Measurements from ENCODE around the gene MRGPRD.

DNA sequence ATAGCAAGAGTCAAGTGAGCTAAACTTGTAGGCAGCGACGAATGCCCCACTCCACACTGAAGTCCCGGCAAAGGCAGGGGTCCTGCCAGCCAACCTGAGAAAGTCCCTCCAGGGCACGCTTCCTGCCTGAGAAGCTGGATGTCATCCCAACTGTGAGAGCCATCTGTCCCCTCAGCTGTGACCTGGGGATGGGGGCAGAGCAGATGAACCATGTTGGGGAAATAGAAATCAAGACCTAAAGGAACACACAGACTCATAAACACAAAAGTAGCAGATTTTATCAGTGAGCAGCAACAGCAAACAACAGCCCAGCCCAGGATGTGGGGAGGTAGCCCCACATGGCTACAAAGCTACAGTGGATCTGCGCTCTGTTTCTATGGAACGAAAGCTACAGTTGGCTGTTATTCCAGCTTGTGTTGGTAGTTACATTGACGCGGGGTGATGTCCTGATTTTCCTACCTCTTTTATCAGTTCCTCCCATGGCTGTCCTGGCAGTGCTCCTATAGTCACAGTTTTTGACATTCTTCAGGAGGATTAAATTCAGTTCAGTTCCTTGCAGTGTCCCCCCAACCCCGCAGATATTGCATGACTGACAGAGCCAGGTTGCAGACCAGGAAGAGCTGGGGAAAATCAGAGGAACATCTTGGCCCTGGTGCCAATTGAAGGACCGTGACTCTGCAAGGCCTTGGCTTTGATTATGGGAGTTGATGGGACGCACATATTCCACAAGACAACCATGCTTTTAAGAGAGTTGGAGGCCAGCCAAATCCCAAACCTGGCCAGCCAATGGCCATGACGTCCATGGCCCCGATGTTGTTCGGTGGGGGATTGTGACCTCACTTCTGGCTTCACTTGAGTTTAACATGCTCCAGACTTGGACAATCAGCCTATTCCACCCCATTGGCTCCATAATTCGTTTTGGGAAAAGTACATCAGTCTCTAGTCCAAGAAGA lies 14.6 kb downstream of the MRGPRD start:
- TF ChIP-seq TAF1 (IDR thresholded peaks at IDR 0.05; ENCODE audit: borderline replicate concordance, low read depth, low read length): no peak
- TF ChIP-seq CTCF (IDR thresholded peaks at IDR 0.05 in 2 of 3, conservative IDR thresholded peaks at IDR 0.05 in 1 of 3; ENCODE audit: control insufficient read depth in 2 of 3, extremely low read depth in 1 of 3, insufficient read depth in 1 of 3, low read depth in 3 of 3, low read length in 3 of 3): no peak
- TF ChIP-seq POLR2AphosphoS5 (IDR thresholded peaks at IDR 0.05; ENCODE audit: low read length): no peak
- TF ChIP-seq EZH2 (IDR thresholded peaks at IDR 0.05; ENCODE audit: borderline replicate concordance, control insufficient read depth, low read depth, low read length): no peak
- TF ChIP-seq E2F4 (IDR thresholded peaks at IDR 0.05; ENCODE audit: low read depth, low read length): no peak
- TF ChIP-seq TCF3 (IDR thresholded peaks at IDR 0.05; ENCODE audit: borderline replicate concordance, insufficient read depth, low read depth, low read length): no peak
- TF ChIP-seq, protein P1, sequence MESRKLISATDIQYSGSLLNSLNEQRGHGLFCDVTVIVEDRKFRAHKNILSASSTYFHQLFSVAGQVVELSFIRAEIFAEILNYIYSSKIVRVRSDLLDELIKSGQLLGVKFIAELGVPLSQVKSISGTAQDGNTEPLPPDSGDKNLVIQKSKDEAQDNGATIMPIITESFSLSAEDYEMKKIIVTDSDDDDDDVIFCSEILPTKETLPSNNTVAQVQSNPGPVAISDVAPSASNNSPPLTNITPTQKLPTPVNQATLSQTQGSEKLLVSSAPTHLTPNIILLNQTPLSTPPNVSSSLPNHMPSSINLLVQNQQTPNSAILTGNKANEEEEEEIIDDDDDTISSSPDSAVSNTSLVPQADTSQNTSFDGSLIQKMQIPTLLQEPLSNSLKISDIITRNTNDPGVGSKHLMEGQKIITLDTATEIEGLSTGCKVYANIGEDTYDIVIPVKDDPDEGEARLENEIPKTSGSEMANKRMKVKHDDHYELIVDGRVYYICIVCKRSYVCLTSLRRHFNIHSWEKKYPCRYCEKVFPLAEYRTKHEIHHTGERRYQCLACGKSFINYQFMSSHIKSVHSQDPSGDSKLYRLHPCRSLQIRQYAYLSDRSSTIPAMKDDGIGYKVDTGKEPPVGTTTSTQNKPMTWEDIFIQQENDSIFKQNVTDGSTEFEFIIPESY (IDR thresholded peaks at IDR 0.05): no peak
- no peak for TF ChIP-seq SP1 (IDR thresholded peaks at IDR 0.05; ENCODE audit: low read depth, low read length)
- TF ChIP-seq RAD51 (IDR thresholded peaks at IDR 0.05): no peak

Measured in GM12878 (cell line).